SH-SY5Y (cell line): ENCODE data around the gene KMT2B.

Experiments
- GATA2 ChIP-seq: IDR thresholded peaks from 2 replicates; pipeline ENCODE4 v1.6.1; 2011; ENCODE audit warnings: mild to moderate bottlenecking, low read depth, low read length
- GATA3 ChIP-seq: IDR thresholded peaks from 2 replicates; pipeline ENCODE4 v1.6.1; 2011; ENCODE audit warnings: low read depth, mild to moderate bottlenecking, low read length, moderate library complexity

DNA sequence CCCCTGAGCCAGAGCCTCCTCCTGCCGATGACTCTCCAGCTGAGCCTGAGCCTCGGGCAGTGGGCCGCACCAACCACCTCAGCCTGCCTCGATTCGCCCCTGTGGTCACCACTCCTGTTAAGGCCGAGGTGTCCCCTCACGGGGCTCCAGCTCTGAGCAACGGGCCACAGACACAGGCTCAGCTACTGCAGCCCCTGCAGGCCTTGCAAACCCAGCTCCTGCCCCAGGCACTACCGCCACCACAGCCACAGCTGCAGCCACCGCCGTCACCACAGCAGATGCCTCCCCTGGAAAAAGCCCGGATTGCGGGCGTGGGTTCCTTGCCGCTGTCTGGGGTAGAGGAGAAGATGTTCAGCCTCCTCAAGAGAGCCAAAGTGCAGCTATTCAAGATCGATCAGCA lies 3.6 kb downstream of the KMT2B start:
- TF ChIP-seq GATA2, result no peak
- no peak for TF ChIP-seq GATA3
